SK-N-SH (cell line): ENCODE measurements around the gene DUSP15.

ENCODE experiments used
- CHD2 ChIP-seq: fragments of 150-350 bp; IDR thresholded peaks from 2 replicates; pipeline ENCODE4 v1.6.1; 2018; ENCODE audit warnings: low read length; ENCODE audit not compliant: partially characterized antibody
- ELF1 ChIP-seq: IDR thresholded peaks from 2 replicates; pipeline ENCODE4 v1.4.0; 2012
- EP300 ChIP-seq, 2 experiments: IDR thresholded peaks; 2 replicates each; pipeline versions ENCODE4 v1.4.0 to v1.6.1; 2012; ENCODE audit warnings: borderline replicate concordance in 1 of 2, low read depth in 1 of 2, low read length in 1 of 2
- GABPA ChIP-seq: IDR thresholded peaks from 2 replicates; pipeline ENCODE4 v1.4.0; 2012; ENCODE audit warnings: low read depth, mild to moderate bottlenecking
- MXI1 ChIP-seq: IDR thresholded peaks from 2 replicates; pipeline ENCODE4 v1.6.1; 2012; ENCODE audit warnings: mild to moderate bottlenecking, low read depth, low read length, improper control_type of control experiment
- POLR2AphosphoS5 ChIP-seq: IDR thresholded peaks from 2 replicates; pipeline ENCODE4 v1.6.1; 2012; ENCODE audit warnings: low read depth, low read length
- SIN3A ChIP-seq: IDR thresholded peaks from 2 replicates; pipeline ENCODE4 v1.6.1; 2012; ENCODE audit warnings: low read depth, mild to moderate bottlenecking, low read length, moderate library complexity, borderline replicate concordance
- TAF1 ChIP-seq: IDR thresholded peaks from 2 replicates; pipeline ENCODE4 v1.6.1; 2012; ENCODE audit warnings: low read depth, mild to moderate bottlenecking, low read length, moderate library complexity, borderline replicate concordance
- TF ChIP-seq, protein P1 (sequence below): fragments of 200-600 bp; sonication (generic); IDR thresholded peaks from 2 replicates; pipeline ENCODE4 v1.6.1; 2017; ENCODE audit warnings: antibody characterized with exemption, mild to moderate bottlenecking, moderate library complexity
- TF ChIP-seq, protein P2 (sequence below): IDR thresholded peaks from 2 replicates; pipeline ENCODE4; 2012
- TF ChIP-seq, protein P3 (sequence below): IDR thresholded peaks from 2 replicates; pipeline ENCODE4 v1.6.1; 2012; ENCODE audit warnings: mild to moderate bottlenecking, low read depth, low read length, moderate library complexity

DNA sequence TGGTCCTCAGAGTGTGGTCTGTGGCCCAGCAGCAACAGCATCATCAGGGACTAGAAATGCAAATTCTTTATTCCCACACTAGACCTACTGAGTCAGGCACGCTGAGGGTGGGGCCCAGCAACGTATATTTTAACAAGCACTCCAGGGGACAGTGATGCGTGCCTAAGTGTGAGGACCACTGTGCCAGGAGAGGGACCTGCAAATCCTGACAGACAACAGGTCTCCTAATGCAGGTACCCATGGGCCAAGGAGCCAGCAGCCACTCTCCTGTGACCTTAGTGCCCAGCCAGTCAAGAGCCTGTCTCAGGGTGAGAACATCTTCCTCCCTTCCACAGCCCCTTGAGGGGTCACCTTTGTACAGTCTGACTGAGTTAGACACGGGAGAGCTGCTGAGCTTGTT is 59.1 kb downstream of the DUSP15 start:
- TF ChIP-seq, protein P1, sequence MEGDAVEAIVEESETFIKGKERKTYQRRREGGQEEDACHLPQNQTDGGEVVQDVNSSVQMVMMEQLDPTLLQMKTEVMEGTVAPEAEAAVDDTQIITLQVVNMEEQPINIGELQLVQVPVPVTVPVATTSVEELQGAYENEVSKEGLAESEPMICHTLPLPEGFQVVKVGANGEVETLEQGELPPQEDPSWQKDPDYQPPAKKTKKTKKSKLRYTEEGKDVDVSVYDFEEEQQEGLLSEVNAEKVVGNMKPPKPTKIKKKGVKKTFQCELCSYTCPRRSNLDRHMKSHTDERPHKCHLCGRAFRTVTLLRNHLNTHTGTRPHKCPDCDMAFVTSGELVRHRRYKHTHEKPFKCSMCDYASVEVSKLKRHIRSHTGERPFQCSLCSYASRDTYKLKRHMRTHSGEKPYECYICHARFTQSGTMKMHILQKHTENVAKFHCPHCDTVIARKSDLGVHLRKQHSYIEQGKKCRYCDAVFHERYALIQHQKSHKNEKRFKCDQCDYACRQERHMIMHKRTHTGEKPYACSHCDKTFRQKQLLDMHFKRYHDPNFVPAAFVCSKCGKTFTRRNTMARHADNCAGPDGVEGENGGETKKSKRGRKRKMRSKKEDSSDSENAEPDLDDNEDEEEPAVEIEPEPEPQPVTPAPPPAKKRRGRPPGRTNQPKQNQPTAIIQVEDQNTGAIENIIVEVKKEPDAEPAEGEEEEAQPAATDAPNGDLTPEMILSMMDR: no peak
- TF ChIP-seq, protein P2, sequence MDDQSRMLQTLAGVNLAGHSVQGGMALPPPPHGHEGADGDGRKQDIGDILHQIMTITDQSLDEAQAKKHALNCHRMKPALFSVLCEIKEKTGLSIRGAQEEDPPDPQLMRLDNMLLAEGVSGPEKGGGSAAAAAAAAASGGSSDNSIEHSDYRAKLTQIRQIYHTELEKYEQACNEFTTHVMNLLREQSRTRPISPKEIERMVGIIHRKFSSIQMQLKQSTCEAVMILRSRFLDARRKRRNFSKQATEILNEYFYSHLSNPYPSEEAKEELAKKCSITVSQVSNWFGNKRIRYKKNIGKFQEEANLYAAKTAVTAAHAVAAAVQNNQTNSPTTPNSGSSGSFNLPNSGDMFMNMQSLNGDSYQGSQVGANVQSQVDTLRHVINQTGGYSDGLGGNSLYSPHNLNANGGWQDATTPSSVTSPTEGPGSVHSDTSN: no peak
- TF ChIP-seq EP300 (IDR thresholded peaks at IDR 0.05; ENCODE audit: borderline replicate concordance in 1 of 2, low read depth in 1 of 2, low read length in 1 of 2) (no peak), POLR2AphosphoS5 (no peak), CHD2 (no peak), MXI1 (no peak), ELF1 (no peak), SIN3A (no peak), TAF1 (no peak), GABPA (no peak)
- TF ChIP-seq, protein P3, sequence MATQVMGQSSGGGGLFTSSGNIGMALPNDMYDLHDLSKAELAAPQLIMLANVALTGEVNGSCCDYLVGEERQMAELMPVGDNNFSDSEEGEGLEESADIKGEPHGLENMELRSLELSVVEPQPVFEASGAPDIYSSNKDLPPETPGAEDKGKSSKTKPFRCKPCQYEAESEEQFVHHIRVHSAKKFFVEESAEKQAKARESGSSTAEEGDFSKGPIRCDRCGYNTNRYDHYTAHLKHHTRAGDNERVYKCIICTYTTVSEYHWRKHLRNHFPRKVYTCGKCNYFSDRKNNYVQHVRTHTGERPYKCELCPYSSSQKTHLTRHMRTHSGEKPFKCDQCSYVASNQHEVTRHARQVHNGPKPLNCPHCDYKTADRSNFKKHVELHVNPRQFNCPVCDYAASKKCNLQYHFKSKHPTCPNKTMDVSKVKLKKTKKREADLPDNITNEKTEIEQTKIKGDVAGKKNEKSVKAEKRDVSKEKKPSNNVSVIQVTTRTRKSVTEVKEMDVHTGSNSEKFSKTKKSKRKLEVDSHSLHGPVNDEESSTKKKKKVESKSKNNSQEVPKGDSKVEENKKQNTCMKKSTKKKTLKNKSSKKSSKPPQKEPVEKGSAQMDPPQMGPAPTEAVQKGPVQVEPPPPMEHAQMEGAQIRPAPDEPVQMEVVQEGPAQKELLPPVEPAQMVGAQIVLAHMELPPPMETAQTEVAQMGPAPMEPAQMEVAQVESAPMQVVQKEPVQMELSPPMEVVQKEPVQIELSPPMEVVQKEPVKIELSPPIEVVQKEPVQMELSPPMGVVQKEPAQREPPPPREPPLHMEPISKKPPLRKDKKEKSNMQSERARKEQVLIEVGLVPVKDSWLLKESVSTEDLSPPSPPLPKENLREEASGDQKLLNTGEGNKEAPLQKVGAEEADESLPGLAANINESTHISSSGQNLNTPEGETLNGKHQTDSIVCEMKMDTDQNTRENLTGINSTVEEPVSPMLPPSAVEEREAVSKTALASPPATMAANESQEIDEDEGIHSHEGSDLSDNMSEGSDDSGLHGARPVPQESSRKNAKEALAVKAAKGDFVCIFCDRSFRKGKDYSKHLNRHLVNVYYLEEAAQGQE: no peak
